GM03348 (cell line): ENCODE measurements around the gene ALG1L2.
"Not testable (repeated sequence)": the region's sequence is repeated elsewhere in the genome, so short reads cannot be mapped to it uniquely, and the experiment has no call there.

Source experiments
- DNase-seq: peaks from one replicate; pipeline ENCODE4 v3.0.0; 2012; ENCODE audit warnings: low spot score

The ALG1L2 gene

DNA sequence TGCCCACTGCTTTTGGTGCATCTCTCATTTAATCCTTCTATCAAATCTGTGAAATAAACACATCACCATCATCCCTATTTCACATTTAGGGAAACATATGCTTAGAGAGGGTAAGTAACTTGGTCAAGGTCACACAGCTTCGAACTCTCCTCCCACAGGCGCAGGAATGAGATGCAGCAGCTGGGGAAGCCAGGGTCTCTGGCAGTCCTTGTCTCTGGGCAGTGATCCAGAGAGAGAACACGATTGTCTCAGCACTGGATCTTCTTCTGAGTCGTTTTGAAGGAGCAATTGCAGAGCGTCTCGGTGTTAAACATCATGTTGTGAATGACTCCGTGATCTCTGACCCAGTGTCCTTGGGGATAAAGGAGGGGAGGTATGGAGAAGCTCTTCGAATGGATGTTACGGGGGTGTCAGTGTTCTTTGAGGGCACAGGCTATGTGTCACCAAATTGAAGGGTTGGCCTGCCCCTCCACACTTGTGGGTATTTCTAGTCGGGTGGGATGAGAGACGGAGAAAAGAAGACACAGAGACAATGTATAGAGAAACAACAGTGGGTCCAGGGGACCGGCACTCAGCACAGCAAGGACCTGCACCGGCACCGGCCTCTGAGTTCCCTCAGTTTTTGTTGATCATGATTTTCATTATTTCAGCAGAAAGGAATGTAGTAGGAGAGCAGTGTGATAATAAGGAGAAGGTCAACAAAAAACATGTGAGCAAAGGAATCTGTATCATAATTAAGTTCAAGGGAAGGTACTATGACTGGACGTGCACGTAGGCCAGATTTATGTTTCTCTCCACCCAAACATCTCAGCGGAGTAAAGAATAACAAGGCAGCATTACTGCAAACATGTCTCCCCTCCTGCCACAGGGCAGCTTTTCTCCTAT lies 41.5 kb downstream of the ALG1L2 start:
- not testable (repeated sequence) for DNase-seq

DNA sequence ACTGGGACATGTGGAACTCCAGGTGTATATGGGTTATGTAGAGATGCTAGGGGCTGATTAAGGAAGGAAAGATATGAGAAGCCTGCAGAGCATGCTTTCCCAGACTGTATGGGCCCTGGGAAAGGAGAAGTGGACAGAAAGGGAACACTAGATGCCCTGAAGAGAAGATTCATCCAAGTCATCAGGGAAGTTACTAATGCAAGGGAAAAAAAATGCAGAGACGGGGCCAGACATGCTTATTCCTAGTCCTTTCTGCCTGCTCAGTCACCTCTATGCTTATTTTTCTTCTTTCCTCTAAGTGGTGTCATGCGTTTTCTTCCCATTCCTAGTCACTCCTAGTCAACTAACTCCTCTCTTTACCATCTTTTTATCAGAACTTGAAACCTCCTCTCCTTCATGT lies 43.8 kb downstream of the ALG1L2 start:
- not testable (repeated sequence) for DNase-seq

DNA sequence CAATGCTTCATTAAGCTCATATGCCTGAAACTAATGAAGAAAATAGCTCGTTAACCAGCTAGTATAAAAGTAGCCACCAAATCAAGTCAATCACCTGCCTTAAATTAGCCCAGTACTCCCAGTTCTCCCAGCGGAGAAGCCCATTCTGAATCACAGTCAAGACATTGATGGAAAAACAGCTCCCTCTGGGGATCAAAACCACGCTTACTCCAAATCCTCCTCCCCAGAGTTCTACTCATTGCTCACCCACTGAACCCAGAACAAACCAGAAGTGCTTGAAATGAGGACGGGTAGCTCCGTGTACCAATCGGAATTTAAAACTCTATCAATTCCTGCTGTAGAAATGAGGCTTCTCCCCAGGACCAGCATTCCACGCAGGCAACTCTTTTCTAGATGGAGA lies 54.7 kb downstream of the ALG1L2 start:
- not testable (repeated sequence) for DNase-seq

DNA sequence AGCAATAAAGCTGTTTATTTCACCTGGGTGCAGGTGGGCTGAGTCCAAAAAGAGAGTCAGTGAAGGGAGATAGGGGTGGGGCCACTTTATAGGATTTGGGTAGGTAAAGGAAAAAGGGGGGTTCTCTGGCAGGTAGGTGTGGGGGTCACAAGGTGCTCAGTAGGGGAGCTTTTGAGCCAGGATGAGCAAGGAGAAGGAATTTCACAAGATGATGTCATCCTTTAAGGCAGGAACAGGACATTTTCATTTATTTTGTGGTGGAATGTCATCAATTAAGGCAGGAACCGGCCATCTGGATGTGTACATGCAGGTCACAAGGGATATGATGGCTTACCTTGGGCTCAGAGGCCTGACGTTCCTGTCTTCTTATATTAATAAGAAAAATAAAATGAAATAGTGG lies 56.1 kb downstream of the ALG1L2 start:
- DNase-seq = not testable (repeated sequence)

DNA sequence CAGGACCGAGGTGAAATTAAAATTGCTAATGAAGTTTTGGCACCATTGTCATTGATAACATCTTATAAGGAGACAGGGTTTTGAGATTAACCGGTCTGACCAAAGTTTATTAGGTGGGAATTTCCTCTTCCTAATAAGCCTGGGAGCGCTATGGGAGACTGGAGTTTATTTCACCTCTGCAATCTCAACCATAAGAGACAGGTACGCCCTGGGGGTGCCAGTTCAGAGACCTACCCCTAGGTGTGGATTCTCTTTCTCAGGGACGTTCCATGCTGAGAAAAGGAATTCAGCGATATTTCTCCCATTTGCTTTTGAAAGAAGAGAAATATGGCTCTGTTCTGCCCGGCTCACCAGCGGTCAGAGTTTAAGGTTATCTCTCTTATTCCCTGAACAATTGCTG lies 57.4 kb downstream of the ALG1L2 start:
- not testable (repeated sequence) for DNase-seq

DNA sequence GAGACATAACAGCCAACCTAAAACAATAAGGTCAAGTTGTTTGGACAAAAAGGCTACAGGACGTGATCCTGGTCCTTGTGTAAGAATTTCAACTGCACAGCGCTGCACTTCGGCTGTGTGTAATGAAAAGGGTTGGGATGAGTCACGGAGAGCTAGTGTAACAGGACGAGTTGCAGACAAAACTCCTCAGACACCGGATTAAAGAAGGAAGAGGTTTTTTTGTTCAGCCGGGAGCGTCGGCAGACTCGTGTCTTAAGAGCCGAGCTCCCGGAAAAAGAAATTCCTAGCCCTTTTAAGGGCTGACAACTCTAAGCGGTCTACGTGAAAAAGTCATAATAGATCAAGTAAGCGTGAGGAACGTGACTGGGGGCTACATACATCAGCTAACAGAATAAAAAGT lies 59.1 kb downstream of the ALG1L2 start:
- DNase-seq = not testable (repeated sequence)

DNA sequence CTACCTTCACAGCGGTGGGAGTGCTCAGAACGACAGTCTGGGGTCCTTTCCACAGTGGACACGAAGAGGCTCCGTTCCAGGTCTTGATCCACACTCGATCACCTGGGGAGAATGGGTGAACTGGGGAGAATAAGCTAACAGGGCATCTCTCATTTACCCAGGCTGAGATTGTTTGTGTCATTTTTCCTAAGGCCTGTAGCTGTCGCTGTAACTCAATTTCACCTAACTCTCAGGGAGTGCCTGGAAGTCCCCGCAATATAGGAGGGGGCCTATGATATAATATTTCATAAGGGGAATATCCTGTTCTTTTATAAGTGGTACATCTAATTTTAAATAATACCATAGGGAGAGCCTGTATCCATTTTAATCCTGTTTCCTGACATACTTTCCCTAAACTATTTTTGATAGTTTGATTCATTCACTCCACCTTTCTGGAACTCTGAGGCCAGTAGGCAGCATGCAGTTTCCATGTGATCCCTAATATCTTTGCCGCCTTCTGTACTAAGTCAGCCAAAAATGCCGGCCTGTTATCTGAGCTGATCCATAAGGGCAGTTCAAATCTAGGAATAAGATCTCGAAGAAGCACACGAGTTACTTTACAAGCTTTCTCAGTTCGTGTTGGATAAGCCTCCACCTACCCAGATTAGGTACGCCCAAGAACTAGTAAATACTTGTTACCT lies 62.2 kb downstream of the ALG1L2 start:
- DNase-seq = not testable (repeated sequence)

DNA sequence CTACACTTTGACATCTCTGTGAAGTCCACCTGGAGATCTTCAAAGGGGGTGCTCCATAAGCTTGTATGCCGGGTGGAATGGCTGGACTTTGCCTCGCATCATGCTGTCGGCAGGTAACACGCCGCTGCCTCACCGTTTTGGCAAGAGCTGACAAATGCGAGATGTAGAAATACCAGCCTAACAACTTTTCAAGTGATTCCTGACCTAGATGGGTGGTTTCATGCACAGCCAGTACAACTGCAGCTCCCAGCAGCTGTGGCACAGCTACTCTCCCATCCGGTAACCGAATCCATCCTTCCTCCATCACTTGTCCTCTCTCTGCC lies 62.7 kb downstream of the ALG1L2 start:
- DNase-seq = not testable (repeated sequence)

DNA sequence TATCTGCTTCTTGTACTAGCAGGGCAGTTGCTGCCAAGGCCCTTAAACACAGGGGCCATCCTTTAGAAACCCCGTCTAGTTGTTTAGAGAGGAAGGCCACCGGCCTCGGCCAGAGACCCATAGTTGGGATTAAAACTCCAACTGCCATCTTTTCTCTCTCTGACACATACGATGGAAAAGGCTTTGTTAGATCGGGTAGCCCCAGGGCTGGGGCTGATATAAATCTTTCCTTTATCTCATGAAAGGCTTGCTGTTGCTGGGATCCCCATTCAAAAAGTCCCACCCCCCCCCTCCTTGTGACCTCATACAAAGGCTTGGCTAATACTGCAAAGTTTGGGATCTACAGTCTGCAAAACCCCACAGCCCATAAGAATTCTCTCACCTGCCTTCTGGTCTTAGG lies 63.8 kb downstream of the ALG1L2 start:
- DNase-seq = not testable (repeated sequence)

DNA sequence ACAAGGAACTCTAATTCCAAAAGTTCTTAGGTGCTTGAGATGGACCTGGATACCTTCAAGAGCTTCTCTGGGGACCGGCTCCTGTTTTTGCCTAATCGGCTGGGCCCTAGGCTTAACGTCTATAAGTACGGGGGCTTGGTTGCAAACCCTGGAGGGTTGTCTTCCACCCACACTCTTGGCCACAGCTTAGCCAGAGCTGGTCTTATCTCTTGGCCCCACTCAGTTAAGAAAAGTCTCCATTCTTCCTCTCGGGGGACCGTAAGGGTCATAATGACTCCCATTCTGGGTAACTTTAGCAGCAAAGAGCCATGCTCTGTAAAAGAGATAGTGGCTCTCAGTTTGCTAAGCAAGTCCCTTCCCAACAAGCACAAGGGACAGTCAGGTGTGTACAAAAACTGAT lies 64.8 kb downstream of the ALG1L2 start:
- not testable (repeated sequence) for DNase-seq
